Lung (tissue), 12 donors: ENCODE measurements around the gene PDE6G. TPM values are rescaled to one million over a fixed set of nuclear protein-coding genes. Genes with fewer than 3 reads are reported as not detected.

ENCODE experiments used
- ATAC-seq: fragments of 200-7000 bp; cut with Tn5 transposase; one replicate; pipeline ENCODE4 v1.9.1; 2020; ENCODE audit warnings: moderate number of reproducible peaks; ENCODE audit not compliant: insufficient read depth, low FRiP score
- DNase-seq, 3 donors: peaks; one replicate each; pipeline ENCODE4 v3.0.0-alpha.2; 2013 to 2017
- H3K27ac ChIP-seq, 2 donors: one replicate each; pipeline ENCODE4 v1.5.1; 2013; ENCODE audit warnings: mild to moderate bottlenecking in 2 of 2, moderate library complexity in 2 of 2, control low read depth in 1 of 2, inconsistent platforms in 1 of 2, low read depth in 1 of 2, low read length in 1 of 2
- H3K27me3 ChIP-seq, 3 donors: one replicate each; pipeline ENCODE4 v1.5.1; 2013; ENCODE audit warnings: low read length in 2 of 3; ENCODE audit not compliant: control insufficient read depth in 3 of 3, insufficient read depth in 3 of 3
- H3K36me3 ChIP-seq, 4 donors: one replicate each; pipeline ENCODE4 v1.5.1; 2013; ENCODE audit warnings: low read length in 4 of 4, mild to moderate bottlenecking in 1 of 4, moderate library complexity in 1 of 4; ENCODE audit not compliant: control insufficient read depth in 4 of 4, insufficient read depth in 4 of 4
- H3K4me1 ChIP-seq, 5 donors: one replicate each; pipeline ENCODE4 v1.5.1; 2013; ENCODE audit warnings: low read length in 5 of 5, mild to moderate bottlenecking in 2 of 5, moderate library complexity in 1 of 5; ENCODE audit not compliant: control insufficient read depth in 5 of 5, insufficient read depth in 5 of 5
- H3K4me3 ChIP-seq: one replicate; pipeline ENCODE4 v1.5.1; 2013; ENCODE audit warnings: mild to moderate bottlenecking, control low read depth, moderate library complexity
- H3K9ac ChIP-seq, 2 donors: one replicate each; pipeline ENCODE4 v1.5.1; 2013; ENCODE audit warnings: low read length in 2 of 2, control low read depth in 1 of 2; ENCODE audit not compliant: insufficient read depth in 1 of 2
- H3K9me3 ChIP-seq, 4 donors: one replicate each; pipeline ENCODE4 v1.5.1; 2013; ENCODE audit warnings: low read length in 3 of 4, mild to moderate bottlenecking in 1 of 4, moderate library complexity in 1 of 4; ENCODE audit not compliant: control insufficient read depth in 4 of 4, insufficient read depth in 3 of 4
- CTCF ChIP-seq: IDR thresholded peaks from 2 replicates; pipeline ENCODE4 v1.5.1; 2012; ENCODE audit warnings: mild to moderate bottlenecking; ENCODE audit errors: control extremely low read depth, extremely low read depth
- WGBS, 2 donors: extraction: QIAGEN DNeasy Blood & Tissue Kit; methylation state at CpG; one replicate each; pipeline ENCODE4 v1.1.7; 2013; 5-methylcytosine and 5-hydroxymethylcytosine counted together
- polyA plus RNA-seq, 2 donors: library from polyadenylated mRNA; stranded (reverse); fragments of 200-250 nt; gene quantifications; one replicate each; pipeline ENCODE4 v1.2.1, GENCODE V29; 2013
- total RNA-seq, 2 donors: library from RNA; depleted of rRNA in 1 of 2; stranded (reverse); fragments of >200 nt in 1 of 2; gene quantifications; one replicate each; pipeline ENCODE4 v1.2.1, GENCODE V29; 2014 to 2021
- donor health status: control.
- donor health status: control.
- donor health status: Bipolar disorder and iron deficiency.
- donor health status: healthy.
- donor health status: DM: yes; HTN: yes; CAD: no.

The PDE6G gene
- total and polyA plus RNA-seq, 4 donors, result 1.8 to 2.1 (median 1.8) TPM; not detected in 1

GRCh38 chr17:81691608-81692007 is 35.3 kb upstream of the PDE6G start:
- 95 to 97% methylated on average over 20 of the region's 20 CpGs for WGBS, 2 donors
- no peaks in the 10 kb centered on the region for H3K4me1 ChIP-seq
- H3K36me3 ChIP-seq, result peaks cover 8 to 97% (median 32%) of the 10 kb centered on the region in 4 donors
- no peaks in the 10 kb centered on the region for H3K27me3 ChIP-seq
- ATAC-seq (no peak), DNase-seq (no peak)
- no peaks in the 10 kb centered on the region for H3K9me3 ChIP-seq
- no peak overlapping the region for H3K9ac ChIP-seq
- H3K27ac ChIP-seq, result no peak overlapping the region
- no peak for TF ChIP-seq CTCF
- H3K4me3 ChIP-seq, result no peak overlapping the region

GRCh38 chr17:81691196-81691595 is 34.9 kb upstream of the PDE6G start:
- DNase-seq (no peak), ATAC-seq (no peak)
- WGBS, 2 donors, result 92 to 94% methylated on average over 18 of the region's 18 CpGs
- H3K4me3 ChIP-seq, result no peak overlapping the region
- no peak overlapping the region for H3K9ac ChIP-seq
- no peaks in the 10 kb centered on the region for H3K9me3 ChIP-seq
- H3K27ac ChIP-seq, result no peak overlapping the region
- no peaks in the 10 kb centered on the region for H3K27me3 ChIP-seq
- H3K4me1 ChIP-seq, result no peaks in the 10 kb centered on the region
- H3K36me3 ChIP-seq, result peaks cover 11 to 97% (median 31%) of the 10 kb centered on the region in 4 donors
- no peak for TF ChIP-seq CTCF

- WGBS, 2 donors, result 89 to 90% methylated on average over 17 of the region's 17 CpGs
- Histone ChIP-seq H3K36me3 (peaks cover 13 to 91% (median 27%) of the 10 kb centered on the region in 4 donors), H3K4me1 (peaks cover 0 to under 1% (median 0%) of the 10 kb centered on the region in 5 donors), H3K27me3 (no peaks in the 10 kb centered on the region), H3K27ac (no peak overlapping the region), H3K4me3 (no peak overlapping the region), H3K9ac (no peak overlapping the region), H3K9me3 (no peaks in the 10 kb centered on the region)
- ATAC-seq (no peak), DNase-seq (no peak)
- no peak for TF ChIP-seq CTCF
Measured at GRCh38 chr17:81690549-81690948, 34.2 kb upstream of the PDE6G start.

- TF ChIP-seq CTCF, result no peak
- H3K4me3 ChIP-seq, result no peak overlapping the region
- no peak for ATAC-seq
- H3K36me3 ChIP-seq, result peaks cover 13 to 87% (median 24%) of the 10 kb centered on the region in 4 donors
- no peak for DNase-seq
- H3K4me1 ChIP-seq, result peaks cover 0 to 5% (median 0%) of the 10 kb centered on the region in 5 donors
- H3K9ac ChIP-seq, result no peak overlapping the region
- H3K27ac ChIP-seq, result no peak overlapping the region
- no peaks in the 10 kb centered on the region for H3K27me3 ChIP-seq
- WGBS, 2 donors, result 92 to 94% methylated on average over 18 of the region's 18 CpGs
- no peaks in the 10 kb centered on the region for H3K9me3 ChIP-seq
Measured at GRCh38 chr17:81690066-81690465, 33.7 kb upstream of the PDE6G start.
